BLaER1 (cell line): Measurements from ENCODE around the gene CD109.
"Not testable (repeated sequence)": the region's sequence is repeated elsewhere in the genome, so short reads cannot be mapped to it uniquely, and the experiment has no call there.

Experiments
- H3K27ac ChIP-seq: shearing (Covaris generic); formaldehyde crosslinking; 2 replicates; pipeline ENCODE4 v1.8.1; 2022
- H3K27me3 ChIP-seq: shearing (Covaris generic); formaldehyde crosslinking; 2 replicates; pipeline ENCODE4 v1.8.1; 2022
- H3K36me3 ChIP-seq: shearing (Covaris generic); formaldehyde crosslinking; 2 replicates; pipeline ENCODE4 v1.8.1; 2022
- H3K4me1 ChIP-seq: shearing (Covaris generic); formaldehyde crosslinking; 2 replicates; pipeline ENCODE4 v1.8.1; 2022
- H3K4me2 ChIP-seq: shearing (Covaris generic); formaldehyde crosslinking; 2 replicates; pipeline ENCODE4 v1.8.1; 2022
- H3K4me3 ChIP-seq: shearing (Covaris generic); formaldehyde crosslinking; 2 replicates; pipeline ENCODE4 v1.8.1; 2022
- H3K9ac ChIP-seq: shearing (Covaris generic); formaldehyde crosslinking; 2 replicates; pipeline ENCODE4 v1.8.1; 2022
- H3K9me3 ChIP-seq: shearing (Covaris generic); formaldehyde crosslinking; 2 replicates; pipeline ENCODE4 v1.8.1; 2022
- H4K20me1 ChIP-seq: shearing (Covaris generic); formaldehyde crosslinking; 2 replicates; pipeline ENCODE4 v1.8.1; 2022
- Cebpa-rat ChIP-seq: shearing (Covaris generic); IDR thresholded peaks from 2 replicates; pipeline ENCODE4 v1.8.1; 2022

Gene CD109

GRCh38 chr6:73803562-73804241 is 107.7 kb downstream of the CD109 start:
- H3K36me3 ChIP-seq: no peaks in the 10 kb centered on the region
- H3K4me1 ChIP-seq: no peaks in the 10 kb centered on the region
- no peak overlapping the region for H3K4me2 ChIP-seq
- no peaks in the 10 kb centered on the region for H4K20me1 ChIP-seq
- TF ChIP-seq Cebpa-rat: no peak
- no peaks in the 10 kb centered on the region for H3K27me3 ChIP-seq
- H3K27ac ChIP-seq: no peak overlapping the region
- no peaks in the 10 kb centered on the region for H3K9me3 ChIP-seq
- H3K9ac ChIP-seq: no peak overlapping the region
- H3K4me3 ChIP-seq: no peak overlapping the region

- H3K9ac ChIP-seq, H3K27ac ChIP-seq, H3K27me3 ChIP-seq: not testable (repeated sequence)
These were observed 109.2 kb downstream of the CD109 start for GRCh38 chr6:73805221-73805620.

GRCh38 chr6:73805982-73806381 is 110.0 kb downstream of the CD109 start:
- not testable (repeated sequence) for H3K27me3 ChIP-seq, H3K4me3 ChIP-seq, H3K27ac ChIP-seq, H4K20me1 ChIP-seq, H3K36me3 ChIP-seq, H3K9ac ChIP-seq, H3K4me2 ChIP-seq, H3K9me3 ChIP-seq, H3K4me1 ChIP-seq

More at GRCh38 chr6:73805221-73805620, 109.2 kb downstream of the CD109 start:
- not testable (repeated sequence) for H3K9me3 ChIP-seq, H3K4me1 ChIP-seq, H3K4me2 ChIP-seq, H4K20me1 ChIP-seq, H3K4me3 ChIP-seq, H3K36me3 ChIP-seq

GRCh38 chr6:73811706-73812105 is 115.7 kb downstream of the CD109 start:
- Histone ChIP-seq H3K4me2 (no peak overlapping the region), H3K4me1 (no peaks in the 10 kb centered on the region), H3K27ac (no peak overlapping the region), H3K27me3 (no peaks in the 10 kb centered on the region), H3K4me3 (no peak overlapping the region), H3K9me3 (no peaks in the 10 kb centered on the region), H3K9ac (no peak overlapping the region), H4K20me1 (no peaks in the 10 kb centered on the region), H3K36me3 (no peaks in the 10 kb centered on the region)
- TF ChIP-seq Cebpa-rat: no peak

GRCh38 chr6:73817253-73817652 is 121.2 kb downstream of the CD109 start:
- Histone ChIP-seq H3K27ac (no peak overlapping the region), H3K4me3 (no peak overlapping the region), H3K27me3 (no peaks in the 10 kb centered on the region), H3K9me3 (no peaks in the 10 kb centered on the region), H3K4me2 (no peak overlapping the region), H4K20me1 (no peaks in the 10 kb centered on the region), H3K36me3 (no peaks in the 10 kb centered on the region), H3K4me1 (no peaks in the 10 kb centered on the region), H3K9ac (no peak overlapping the region)
- no peak for TF ChIP-seq Cebpa-rat

GRCh38 chr6:73823046-73823735 is 127.2 kb downstream of the CD109 start:
- Histone ChIP-seq H4K20me1 (no peaks in the 10 kb centered on the region), H3K4me1 (no peaks in the 10 kb centered on the region), H3K36me3 (no peaks in the 10 kb centered on the region)

GRCh38 chr6:73823832-73824231 is 127.8 kb downstream of the CD109 start:
- H3K27me3 ChIP-seq: no peaks in the 10 kb centered on the region
- H3K4me1 ChIP-seq: no peaks in the 10 kb centered on the region
- H3K9ac ChIP-seq: no peak overlapping the region
- H3K27ac ChIP-seq: no peak overlapping the region
- H3K4me3 ChIP-seq: no peak overlapping the region
- TF ChIP-seq Cebpa-rat: no peak
- no peaks in the 10 kb centered on the region for H3K9me3 ChIP-seq
- no peak overlapping the region for H3K4me2 ChIP-seq
- H3K36me3 ChIP-seq: no peaks in the 10 kb centered on the region
- no peaks in the 10 kb centered on the region for H4K20me1 ChIP-seq

More at GRCh38 chr6:73823046-73823735, 127.2 kb downstream of the CD109 start:
- no peak for TF ChIP-seq Cebpa-rat
- Histone ChIP-seq H3K9me3 (no peaks in the 10 kb centered on the region), H3K27ac (no peak overlapping the region), H3K4me2 (no peak overlapping the region), H3K9ac (no peak overlapping the region), H3K27me3 (no peaks in the 10 kb centered on the region), H3K4me3 (no peak overlapping the region)

- H3K27ac ChIP-seq: no peak overlapping the region
- H3K4me1 ChIP-seq: no peaks in the 10 kb centered on the region
- no peak overlapping the region for H3K4me2 ChIP-seq
- no peak for TF ChIP-seq Cebpa-rat
- H3K9me3 ChIP-seq: no peaks in the 10 kb centered on the region
- no peaks in the 10 kb centered on the region for H3K27me3 ChIP-seq
- no peak overlapping the region for H3K4me3 ChIP-seq
- H4K20me1 ChIP-seq: no peaks in the 10 kb centered on the region
- H3K9ac ChIP-seq: no peak overlapping the region
- no peaks in the 10 kb centered on the region for H3K36me3 ChIP-seq
These were observed 130.6 kb downstream of the CD109 start for GRCh38 chr6:73826571-73826970.

- no peak for TF ChIP-seq Cebpa-rat
- Histone ChIP-seq H3K9ac (no peak overlapping the region), H3K4me3 (no peak overlapping the region), H3K36me3 (no peaks in the 10 kb centered on the region), H3K27ac (no peak overlapping the region), H3K4me2 (no peak overlapping the region), H3K4me1 (no peaks in the 10 kb centered on the region), H4K20me1 (no peaks in the 10 kb centered on the region), H3K9me3 (no peaks in the 10 kb centered on the region), H3K27me3 (no peaks in the 10 kb centered on the region)
These were observed 134.1 kb downstream of the CD109 start for GRCh38 chr6:73830119-73830518.

GRCh38 chr6:73832313-73832712 is 136.3 kb downstream of the CD109 start:
- Histone ChIP-seq H3K9me3 (no peaks in the 10 kb centered on the region), H3K4me1 (no peaks in the 10 kb centered on the region), H3K9ac (no peak overlapping the region), H3K36me3 (no peaks in the 10 kb centered on the region), H4K20me1 (no peaks in the 10 kb centered on the region), H3K4me2 (no peak overlapping the region), H3K4me3 (no peak overlapping the region), H3K27ac (no peak overlapping the region), H3K27me3 (no peaks in the 10 kb centered on the region)
- TF ChIP-seq Cebpa-rat: no peak

- H4K20me1 ChIP-seq, H3K4me2 ChIP-seq, H3K9ac ChIP-seq, H3K4me1 ChIP-seq, H3K4me3 ChIP-seq, H3K27me3 ChIP-seq, H3K36me3 ChIP-seq, H3K27ac ChIP-seq: not testable (repeated sequence)
- peaks cover 24% of the 10 kb centered on the region for H3K9me3 ChIP-seq
These were observed 148.7 kb downstream of the CD109 start for GRCh38 chr6:73844696-73845095.

GRCh38 chr6:73851048-73851447 is 155.0 kb downstream of the CD109 start:
- not testable (repeated sequence) for H3K4me1 ChIP-seq, H3K9me3 ChIP-seq, H4K20me1 ChIP-seq, H3K27ac ChIP-seq, H3K27me3 ChIP-seq, H3K36me3 ChIP-seq, H3K4me3 ChIP-seq, H3K9ac ChIP-seq, H3K4me2 ChIP-seq
